Measurements from ENCODE around the gene NDUFB1.
A peak's percentile ranks its signal among the peaks of the same experiment; 100 is the strongest.

The NDUFB1 gene

DNA sequence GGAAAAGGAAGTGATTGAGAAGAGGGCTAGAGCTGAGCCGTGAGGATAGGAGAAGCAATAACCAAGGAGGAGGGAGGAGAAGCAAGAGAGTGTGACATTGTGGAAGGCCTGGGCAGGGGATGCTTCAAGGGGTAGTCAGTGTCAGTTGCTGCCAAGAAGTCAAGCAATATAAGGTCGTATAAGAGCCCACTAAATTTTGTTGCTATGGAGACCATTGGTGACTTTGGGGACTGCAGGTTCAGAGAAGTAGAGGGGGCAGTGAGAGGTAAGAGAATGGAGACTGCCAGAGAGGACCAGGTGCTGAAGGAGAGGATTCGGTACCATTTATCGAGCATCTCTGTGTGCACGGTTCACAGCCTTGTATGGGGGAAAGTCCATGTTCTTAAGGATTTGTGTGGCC, 12.0 kb downstream of the NDUFB1 start:
- H3K27ac ChIP-seq = no peak overlapping the region
- TF ChIP-seq, protein P1, sequence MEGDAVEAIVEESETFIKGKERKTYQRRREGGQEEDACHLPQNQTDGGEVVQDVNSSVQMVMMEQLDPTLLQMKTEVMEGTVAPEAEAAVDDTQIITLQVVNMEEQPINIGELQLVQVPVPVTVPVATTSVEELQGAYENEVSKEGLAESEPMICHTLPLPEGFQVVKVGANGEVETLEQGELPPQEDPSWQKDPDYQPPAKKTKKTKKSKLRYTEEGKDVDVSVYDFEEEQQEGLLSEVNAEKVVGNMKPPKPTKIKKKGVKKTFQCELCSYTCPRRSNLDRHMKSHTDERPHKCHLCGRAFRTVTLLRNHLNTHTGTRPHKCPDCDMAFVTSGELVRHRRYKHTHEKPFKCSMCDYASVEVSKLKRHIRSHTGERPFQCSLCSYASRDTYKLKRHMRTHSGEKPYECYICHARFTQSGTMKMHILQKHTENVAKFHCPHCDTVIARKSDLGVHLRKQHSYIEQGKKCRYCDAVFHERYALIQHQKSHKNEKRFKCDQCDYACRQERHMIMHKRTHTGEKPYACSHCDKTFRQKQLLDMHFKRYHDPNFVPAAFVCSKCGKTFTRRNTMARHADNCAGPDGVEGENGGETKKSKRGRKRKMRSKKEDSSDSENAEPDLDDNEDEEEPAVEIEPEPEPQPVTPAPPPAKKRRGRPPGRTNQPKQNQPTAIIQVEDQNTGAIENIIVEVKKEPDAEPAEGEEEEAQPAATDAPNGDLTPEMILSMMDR (IDR thresholded peaks at IDR 0.05) = no peak
- no peak for TF ChIP-seq ZFX (IDR thresholded peaks at IDR 0.05; ENCODE audit: borderline replicate concordance)

DNA sequence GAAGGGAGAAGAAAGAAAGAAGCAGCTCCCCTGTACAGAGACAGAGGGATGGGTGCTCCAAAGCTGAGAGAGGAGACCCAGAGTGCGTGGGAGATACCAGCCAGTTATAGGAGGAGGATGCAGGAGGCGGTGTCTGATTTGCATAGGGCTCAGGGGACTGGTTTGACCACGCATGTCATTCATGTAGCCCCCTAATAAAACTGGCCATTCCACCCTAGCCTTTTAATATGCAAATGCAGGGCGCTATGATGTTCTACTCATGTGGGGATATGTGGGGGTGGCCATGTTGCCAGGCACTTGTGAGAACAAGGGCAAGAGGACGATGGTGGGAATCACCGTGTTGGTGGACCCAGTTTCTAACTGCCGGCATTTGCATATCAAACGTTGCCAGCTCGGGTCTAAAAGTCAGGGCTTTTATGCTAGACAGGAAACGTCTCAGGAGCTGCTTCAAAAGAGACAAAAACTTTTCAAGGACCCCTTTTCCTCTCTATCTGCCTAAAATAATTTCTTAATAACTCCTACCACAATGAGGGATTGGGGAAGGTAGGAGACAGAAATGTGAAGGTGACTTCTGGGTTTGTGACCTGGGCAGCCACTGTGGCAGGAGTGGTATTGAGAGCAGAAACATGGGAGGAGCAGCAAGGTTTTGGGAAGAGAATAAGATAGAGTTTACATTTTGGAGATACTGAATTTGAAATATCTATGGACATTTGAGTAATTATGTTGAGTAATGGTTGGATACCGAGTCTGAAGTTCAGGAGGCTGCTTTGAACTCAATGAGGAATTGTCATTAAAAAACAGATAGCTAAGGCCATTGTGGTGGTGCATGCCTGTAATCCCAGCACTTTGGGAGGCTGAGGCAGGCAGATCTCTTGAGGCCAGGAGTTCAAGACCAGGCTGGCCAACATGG, 12.9 kb downstream of the NDUFB1 start:
- no peak for TF ChIP-seq ZFX (IDR thresholded peaks at IDR 0.05; ENCODE audit: borderline replicate concordance)
- TF ChIP-seq, protein P1 (IDR thresholded peaks at IDR 0.05) = no peak
- H3K27ac ChIP-seq = no peak overlapping the region

DNA sequence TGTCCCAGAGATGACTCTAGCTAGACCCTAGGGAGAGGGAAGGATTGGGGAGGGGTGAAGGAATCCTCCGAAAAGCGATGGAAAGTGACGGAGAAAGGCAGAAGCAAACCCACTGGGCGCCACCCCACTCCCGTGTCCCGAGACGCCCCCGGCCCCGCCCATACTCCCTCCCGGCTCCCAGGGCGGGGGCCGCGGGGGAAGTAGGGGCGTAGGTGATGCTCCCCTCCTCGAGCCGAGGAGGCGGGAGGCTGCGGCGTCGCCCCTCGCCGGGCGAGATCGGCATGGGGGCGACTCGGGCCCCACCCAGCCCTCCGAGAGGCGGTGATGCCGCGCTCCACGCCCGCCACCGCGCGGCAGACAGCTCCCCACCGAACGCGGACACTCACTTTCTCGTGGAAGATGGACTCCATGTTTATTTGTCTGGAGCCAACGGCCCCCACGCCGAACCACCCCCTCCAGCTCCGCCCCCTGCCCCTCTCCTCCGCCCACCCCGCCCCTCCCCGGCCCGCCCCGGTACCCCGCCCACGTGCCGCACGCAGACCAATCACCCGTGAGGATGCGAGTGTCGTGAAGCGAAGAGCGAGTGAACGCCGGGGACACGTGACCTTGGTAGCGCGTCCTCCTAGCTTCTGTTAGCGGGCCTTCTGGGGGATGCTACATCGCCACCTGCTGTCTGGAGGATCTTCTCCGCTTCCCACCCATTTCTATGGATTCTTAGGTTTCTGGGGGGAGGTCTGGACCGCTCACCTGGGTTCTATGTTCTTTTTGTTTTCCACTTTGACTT, 15.2 kb downstream of the NDUFB1 start, which contains the start of gene ATXN3:
TSS of gene ATXN3 (minus strand) at position 440 of the 784 bp plus-strand sequence. CDS start at position 410, 30 bp downstream.
- peak within 1 kb of the TSS; percentile 77 for H3K27ac ChIP-seq
- TF ChIP-seq, protein P1 (IDR thresholded peaks at IDR 0.05) = peak; percentile 91
- TF ChIP-seq ZFX (IDR thresholded peaks at IDR 0.05; ENCODE audit: borderline replicate concordance) = no peak

DNA sequence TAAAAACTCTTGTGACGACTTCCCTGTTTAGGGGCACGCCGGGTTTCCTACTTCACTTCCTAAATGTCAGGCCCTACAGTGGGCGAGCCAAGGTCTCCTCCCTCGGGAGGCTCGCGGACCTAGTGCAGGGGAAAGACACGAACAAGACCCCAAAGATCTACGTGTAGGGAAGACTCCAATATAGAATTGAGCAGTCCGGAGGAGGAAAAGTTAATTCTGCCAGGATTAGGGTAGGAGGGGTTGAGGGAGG, 15.7 kb downstream of the NDUFB1 start:
- TF ChIP-seq, protein P1 (IDR thresholded peaks at IDR 0.05) = no peak
- no peak for TF ChIP-seq ZFX (IDR thresholded peaks at IDR 0.05; ENCODE audit: borderline replicate concordance)
- H3K27ac ChIP-seq = peak overlapping the region; percentile 77

DNA sequence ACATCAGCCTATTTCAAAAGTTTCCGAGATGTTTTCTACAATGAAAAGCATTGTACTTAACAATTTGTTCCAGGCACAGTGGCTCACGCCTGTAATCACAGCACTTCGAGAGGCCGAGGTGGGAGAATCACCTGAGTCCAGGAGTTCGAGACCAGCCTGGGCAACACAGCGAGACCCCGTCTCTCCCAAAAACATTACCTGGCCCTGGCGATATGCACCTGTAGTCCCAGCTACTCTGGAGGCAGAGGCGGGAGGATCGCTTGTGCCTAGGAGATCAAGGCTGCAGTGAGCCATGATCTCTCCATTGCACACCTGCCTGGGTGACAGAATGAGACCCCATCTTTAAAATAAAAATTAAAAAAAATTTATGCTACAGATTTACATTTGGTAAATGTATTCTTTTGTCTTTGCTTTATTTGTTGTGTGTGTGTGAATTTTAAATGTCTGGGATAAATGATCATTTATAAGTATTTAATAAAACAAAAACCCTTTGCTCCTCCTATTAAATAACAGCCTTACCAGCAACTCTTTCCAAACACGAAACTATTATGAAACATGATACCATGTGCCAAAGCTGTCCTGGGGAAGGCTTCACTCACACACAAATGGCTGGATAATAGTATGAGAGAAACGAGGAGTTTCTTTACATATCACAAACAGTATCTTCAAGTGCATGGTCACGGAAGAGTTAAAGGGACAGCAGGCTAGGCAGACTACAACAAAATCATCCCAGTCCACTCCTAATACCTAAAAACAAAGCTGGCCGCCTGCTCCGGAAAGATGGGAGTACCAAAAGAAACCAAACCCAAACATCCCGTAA, 16.2 kb downstream of the NDUFB1 start:
- peak overlapping the region; percentile 77 for H3K27ac ChIP-seq
- TF ChIP-seq ZFX (IDR thresholded peaks at IDR 0.05; ENCODE audit: borderline replicate concordance) = no peak
- TF ChIP-seq, protein P1 (IDR thresholded peaks at IDR 0.05) = no peak

DNA sequence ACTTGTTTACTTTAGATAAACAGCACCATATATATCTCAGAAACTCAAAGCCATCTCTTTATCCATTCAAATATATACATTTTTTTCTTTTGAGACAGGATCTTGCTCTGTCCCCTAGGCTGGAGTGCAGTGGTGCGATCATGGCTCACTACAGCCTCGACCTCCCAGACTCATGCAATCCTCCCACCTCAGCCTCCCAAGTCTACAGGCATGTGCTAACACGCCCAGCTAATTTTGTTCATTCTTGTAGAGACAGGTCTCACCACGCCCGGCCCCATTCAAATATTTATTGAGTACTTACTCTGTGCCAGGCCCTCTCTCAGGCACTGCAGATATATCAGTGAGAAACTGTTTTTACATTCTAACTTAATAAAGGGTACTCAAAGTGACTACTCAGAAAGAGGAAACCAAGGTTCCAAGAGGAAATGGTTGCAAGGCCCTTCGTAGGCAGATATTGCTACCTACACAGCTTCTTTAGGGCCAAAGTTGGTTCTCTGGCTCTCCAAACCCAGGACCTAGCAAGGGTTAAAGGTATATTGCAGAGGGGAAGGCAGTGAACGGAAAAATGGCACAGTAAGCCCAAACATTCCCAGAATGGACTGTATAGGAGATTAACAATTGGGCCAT, 18.0 kb downstream of the NDUFB1 start:
- H3K27ac ChIP-seq = 0 out of 2 replicates have a peak overlapping the region, but pooled peaks have one; percentile 2
- TF ChIP-seq, protein P1 (IDR thresholded peaks at IDR 0.05) = no peak
- no peak for TF ChIP-seq ZFX (IDR thresholded peaks at IDR 0.05; ENCODE audit: borderline replicate concordance)

All from 22Rv1 (cell line).